Subcutaneous adipose tissue (tissue), 4 donors: ENCODE results near the gene FTCD. TPM values are rescaled to one million over a fixed set of nuclear protein-coding genes. Genes with fewer than 3 reads are reported as not detected.

Source experiments
- total RNA-seq, 4 donors: library from RNA; depleted of rRNA; stranded (reverse); fragments of >200 nt; gene quantifications; one replicate each; pipeline ENCODE4 v1.1.0, GENCODE V29; 2016
- TF ChIP-seq, protein P1 (sequence below): fragments of 450-650 bp; IDR thresholded peaks from one replicate; pipeline ENCODE4 v1.5.1; 2016; ENCODE audit warnings: low read depth, mild to moderate bottlenecking, control low read depth, antibody characterized with exemption, moderate library complexity

Gene FTCD
- total RNA-seq, 4 donors from 2014 or later, result not detected

DNA sequence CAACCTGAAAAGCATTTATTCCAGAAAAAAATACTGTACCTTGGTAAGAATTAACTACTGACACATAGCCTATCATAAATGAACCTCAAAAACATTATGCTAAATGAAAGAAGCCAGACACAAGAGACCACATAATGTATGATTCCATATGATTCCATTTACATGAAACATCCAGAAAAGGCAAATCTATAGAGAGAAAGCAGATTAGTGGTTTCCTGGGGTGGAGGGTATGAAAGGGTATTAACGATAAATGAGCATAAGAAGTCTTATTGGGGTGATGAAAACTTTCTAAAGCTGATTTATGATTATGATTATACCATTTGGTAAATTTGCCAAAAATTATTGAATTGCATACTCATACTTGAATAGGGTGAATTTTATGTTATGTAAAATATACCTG lies 67.7 kb downstream of the FTCD start:
- TF ChIP-seq, protein P1, sequence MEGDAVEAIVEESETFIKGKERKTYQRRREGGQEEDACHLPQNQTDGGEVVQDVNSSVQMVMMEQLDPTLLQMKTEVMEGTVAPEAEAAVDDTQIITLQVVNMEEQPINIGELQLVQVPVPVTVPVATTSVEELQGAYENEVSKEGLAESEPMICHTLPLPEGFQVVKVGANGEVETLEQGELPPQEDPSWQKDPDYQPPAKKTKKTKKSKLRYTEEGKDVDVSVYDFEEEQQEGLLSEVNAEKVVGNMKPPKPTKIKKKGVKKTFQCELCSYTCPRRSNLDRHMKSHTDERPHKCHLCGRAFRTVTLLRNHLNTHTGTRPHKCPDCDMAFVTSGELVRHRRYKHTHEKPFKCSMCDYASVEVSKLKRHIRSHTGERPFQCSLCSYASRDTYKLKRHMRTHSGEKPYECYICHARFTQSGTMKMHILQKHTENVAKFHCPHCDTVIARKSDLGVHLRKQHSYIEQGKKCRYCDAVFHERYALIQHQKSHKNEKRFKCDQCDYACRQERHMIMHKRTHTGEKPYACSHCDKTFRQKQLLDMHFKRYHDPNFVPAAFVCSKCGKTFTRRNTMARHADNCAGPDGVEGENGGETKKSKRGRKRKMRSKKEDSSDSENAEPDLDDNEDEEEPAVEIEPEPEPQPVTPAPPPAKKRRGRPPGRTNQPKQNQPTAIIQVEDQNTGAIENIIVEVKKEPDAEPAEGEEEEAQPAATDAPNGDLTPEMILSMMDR, result no peak

Other genes starting within 250 kb of the FTCD start
- gene COL6A1, start 173.8 kb downstream of the FTCD start, total RNA-seq, result 100 to 1,000 TPM; 199 to 567 (median 554) TPM
- 1,000 to 10,000 TPM in 2 of 4 donors, 100 to 1,000 TPM in 2; 223 to 1,493 (median 826) TPM for gene COL6A2, start 57.5 kb downstream of the FTCD start, total RNA-seq
- 1 to 10 TPM; 1.1 to 9.4 (median 1.9) TPM for gene SPATC1L, start 28.9 kb upstream of the FTCD start, total RNA-seq
- 100 to 1,000 TPM in 3 of 4 donors, 10 to 100 TPM in 1; 46.5 to 194 (median 141) TPM for gene LSS, start 73.2 kb upstream of the FTCD start, total RNA-seq
- gene MCM3AP, start 130.0 kb upstream of the FTCD start, total RNA-seq, result 100 to 1,000 TPM in 2 of 4 donors, 10 to 100 TPM in 2; 55.3 to 170 (median 95.2) TPM
- 10 to 100 TPM; 16.3 to 19.4 (median 17.9) TPM for gene YBEY, start 130.8 kb upstream of the FTCD start, total RNA-seq
- 1 to 10 TPM in 3 of 4 donors, not detected in 1; 1.2 to 2.9 (median 1.5) TPM for gene C21orf58, start 168.3 kb upstream of the FTCD start, total RNA-seq
- gene PCNT, start 168.6 kb upstream of the FTCD start, total RNA-seq, result 10 to 100 TPM; 20.6 to 43.0 (median 25.5) TPM